ENCODE data around the gene KCNH4. TPM values are rescaled to one million over a fixed set of nuclear protein-coding genes. Genes with fewer than 3 reads are reported as not detected.

The KCNH4 gene
- total RNA-seq, 2 donors from 2014 or later, result not detected

- Histone ChIP-seq H3K4me1 (peaks cover 44% of the 10 kb centered on the region), H3K9me3 (no peaks in the 10 kb centered on the region), H3K27ac (no peak overlapping the region), H3K36me3 (replicated peaks in 1 of 2; ENCODE audit: insufficient read depth in 1 of 2, low read depth in 2 of 2) (peaks cover 0 to 2% of the 10 kb centered on the region in 2 donors), H3K27me3 (no peaks in the 10 kb centered on the region), H3K4me3 (peak overlapping the region in 1 of 2 donors; percentile 81)
- intact Hi-C loops (cut with DNase I), result no loop called here
- ATAC-seq (no peak), DNase-seq (no peak)
- no peak for TF ChIP-seq POLR2A (IDR thresholded peaks at IDR 0.05)
- TF ChIP-seq CTCF (IDR thresholded peaks at IDR 0.05), result no peak
- WGBS, 2 donors, result 36 to 44% methylated on average over 7 of the region's 7 CpGs
Observed at GRCh38 chr17:42120161-42120769, 60.7 kb downstream of the KCNH4 start.

GRCh38 chr17:42119301-42119700 lies 61.6 kb downstream of the KCNH4 start:
- intact Hi-C loops (cut with DNase I), result loop anchor here (5.0 kb wide), 2 partner anchors 92 to 157 kb away; no protein-coding TSS in a partner anchor
- DNase-seq, result no peak
- H3K27ac ChIP-seq, result no peak overlapping the region
- no peak overlapping the region for H3K4me3 ChIP-seq
- H3K36me3 ChIP-seq (replicated peaks in 1 of 2; ENCODE audit: insufficient read depth in 1 of 2, low read depth in 2 of 2), result peaks cover 0 to 2% of the 10 kb centered on the region in 2 donors
- 77 to 88% methylated on average over 13 to 14 of the region's 18 CpGs for WGBS, 2 donors
- H3K27me3 ChIP-seq, result no peaks in the 10 kb centered on the region
- H3K4me1 ChIP-seq, result peaks cover 44% of the 10 kb centered on the region
- H3K9me3 ChIP-seq, result no peaks in the 10 kb centered on the region
- ATAC-seq, result no peak
- TF ChIP-seq POLR2A (IDR thresholded peaks at IDR 0.05) (no peak), CTCF (IDR thresholded peaks at IDR 0.05) (no peak)

GRCh38 chr17:42118545-42118944 lies 62.4 kb downstream of the KCNH4 start:
- DNase-seq (peak in 3 of 4 donors; percentile 53 to 66 (median 54)), ATAC-seq (no peak)
- WGBS, 2 donors, result 69 to 70% methylated on average over 2 of the region's 2 CpGs
- H3K27me3 ChIP-seq, result no peaks in the 10 kb centered on the region
- H3K9me3 ChIP-seq, result no peaks in the 10 kb centered on the region
- peaks cover 44% of the 10 kb centered on the region for H3K4me1 ChIP-seq
- no peak overlapping the region for H3K4me3 ChIP-seq
- intact Hi-C loops (cut with DNase I), result loop anchor here (5.0 kb wide), 2 partner anchors 91 to 156 kb away; no protein-coding TSS in a partner anchor
- H3K27ac ChIP-seq, result no peak overlapping the region
- TF ChIP-seq POLR2A (IDR thresholded peaks at IDR 0.05), result no peak
- TF ChIP-seq CTCF (IDR thresholded peaks at IDR 0.05), result peak; percentile 23 to 56 (median 44)
- peaks cover 0 to 2% of the 10 kb centered on the region in 2 donors for H3K36me3 ChIP-seq (replicated peaks in 1 of 2; ENCODE audit: insufficient read depth in 1 of 2, low read depth in 2 of 2)

- no peak overlapping the region for H3K4me3 ChIP-seq
- ATAC-seq (no peak), DNase-seq (no peak)
- no peak overlapping the region for H3K27ac ChIP-seq
- no peaks in the 10 kb centered on the region for H3K9me3 ChIP-seq
- peaks cover 0 to 2% of the 10 kb centered on the region in 2 donors for H3K36me3 ChIP-seq (replicated peaks in 1 of 2; ENCODE audit: insufficient read depth in 1 of 2, low read depth in 2 of 2)
- 81 to 97% methylated on average over 4 of the region's 4 CpGs for WGBS, 2 donors
- H3K27me3 ChIP-seq, result no peaks in the 10 kb centered on the region
- intact Hi-C loops (cut with DNase I), result loop anchor here (5.0 kb wide), 2 partner anchors 91 to 156 kb away; no protein-coding TSS in a partner anchor
- TF ChIP-seq CTCF (IDR thresholded peaks at IDR 0.05) (no peak), POLR2A (IDR thresholded peaks at IDR 0.05) (no peak)
- H3K4me1 ChIP-seq, result peaks cover 47% of the 10 kb centered on the region
Observed at GRCh38 chr17:42118126-42118510, 62.8 kb downstream of the KCNH4 start.

All from body of pancreas (tissue), 4 donors.